ENCODE data around the gene WASF2.
"Not testable (repeated sequence)": the region's sequence is repeated elsewhere in the genome, so short reads cannot be mapped to it uniquely, and the experiment has no call there.

The WASF2 gene

DNA sequence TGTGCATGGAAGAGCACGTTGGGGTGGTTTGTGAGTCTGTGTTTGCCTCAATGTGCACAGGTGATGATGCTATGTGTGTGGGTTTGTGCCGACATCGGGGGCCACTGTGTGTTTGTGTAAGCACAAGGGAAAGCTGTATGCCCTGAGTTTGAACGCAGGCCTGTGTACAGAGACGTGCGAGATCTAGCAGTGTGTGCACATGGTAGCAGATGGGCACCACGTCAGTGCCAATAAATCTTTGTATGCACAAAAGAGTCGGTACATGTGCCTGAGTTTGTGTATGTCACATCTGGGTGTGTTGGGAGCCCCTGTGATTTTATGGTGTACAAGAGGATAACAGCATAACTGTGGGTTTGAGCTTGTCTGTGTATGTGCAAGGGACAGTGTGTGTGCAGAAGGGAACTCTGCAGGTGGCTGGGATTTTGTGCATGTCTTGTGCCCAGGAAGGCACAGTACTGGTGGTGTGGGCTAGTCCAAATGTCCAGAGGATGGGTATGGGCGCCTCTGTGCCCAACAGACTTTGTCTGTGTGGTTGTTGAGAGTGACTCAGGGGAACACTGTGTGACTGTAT, 32.0 kb upstream of the WASF2 start:
- no peak for DNase-seq (ENCODE audit: low read depth)

DNA sequence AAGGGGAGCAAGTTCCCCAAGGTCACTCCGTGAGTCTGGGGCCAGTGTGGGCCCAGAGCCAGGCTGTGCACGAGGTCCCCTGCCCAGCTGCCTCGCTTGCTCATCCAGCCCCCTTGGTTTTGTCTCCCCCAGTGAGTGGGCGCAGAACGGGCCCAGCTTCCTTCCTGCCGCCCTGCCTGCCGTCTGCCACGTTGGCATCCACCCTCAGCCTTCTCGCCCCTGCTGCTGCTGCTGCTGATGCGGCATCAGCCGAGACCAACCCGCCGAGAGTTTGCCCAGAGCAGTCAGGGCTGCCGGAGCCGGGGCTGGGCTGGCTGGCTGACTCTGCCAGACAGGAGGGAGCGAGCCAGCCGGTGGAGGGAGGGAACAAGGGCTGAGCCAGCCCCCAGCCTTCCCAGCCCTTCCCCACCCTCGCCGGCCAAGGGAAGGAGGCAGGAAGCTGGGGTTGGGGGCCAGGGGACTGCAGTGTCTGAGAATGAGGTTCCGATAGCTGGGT, 31.4 kb upstream of the WASF2 start:
- peak; percentile 52 for DNase-seq (ENCODE audit: low read depth)

DNA sequence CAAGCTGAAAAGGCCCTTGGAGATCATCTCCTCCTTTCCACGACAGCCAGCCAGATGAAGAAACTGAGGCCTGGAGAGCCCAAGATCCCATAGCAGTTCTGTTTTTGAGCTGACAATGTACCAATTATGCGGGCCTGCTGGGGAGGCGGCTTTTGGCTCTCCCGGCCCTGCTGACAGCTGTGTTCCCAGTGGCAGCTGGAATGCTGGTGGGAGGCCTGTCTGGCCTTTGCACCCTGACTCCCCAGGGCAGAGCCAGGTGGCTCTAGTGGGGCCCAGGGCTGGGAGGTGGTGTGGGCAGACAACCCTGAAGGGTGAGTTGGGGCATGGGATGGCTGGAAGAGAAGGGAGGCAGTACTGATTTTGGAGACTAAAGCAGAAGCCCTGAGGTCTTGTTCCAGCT, 30.7 kb upstream of the WASF2 start:
- no peak for DNase-seq (ENCODE audit: low read depth)

DNA sequence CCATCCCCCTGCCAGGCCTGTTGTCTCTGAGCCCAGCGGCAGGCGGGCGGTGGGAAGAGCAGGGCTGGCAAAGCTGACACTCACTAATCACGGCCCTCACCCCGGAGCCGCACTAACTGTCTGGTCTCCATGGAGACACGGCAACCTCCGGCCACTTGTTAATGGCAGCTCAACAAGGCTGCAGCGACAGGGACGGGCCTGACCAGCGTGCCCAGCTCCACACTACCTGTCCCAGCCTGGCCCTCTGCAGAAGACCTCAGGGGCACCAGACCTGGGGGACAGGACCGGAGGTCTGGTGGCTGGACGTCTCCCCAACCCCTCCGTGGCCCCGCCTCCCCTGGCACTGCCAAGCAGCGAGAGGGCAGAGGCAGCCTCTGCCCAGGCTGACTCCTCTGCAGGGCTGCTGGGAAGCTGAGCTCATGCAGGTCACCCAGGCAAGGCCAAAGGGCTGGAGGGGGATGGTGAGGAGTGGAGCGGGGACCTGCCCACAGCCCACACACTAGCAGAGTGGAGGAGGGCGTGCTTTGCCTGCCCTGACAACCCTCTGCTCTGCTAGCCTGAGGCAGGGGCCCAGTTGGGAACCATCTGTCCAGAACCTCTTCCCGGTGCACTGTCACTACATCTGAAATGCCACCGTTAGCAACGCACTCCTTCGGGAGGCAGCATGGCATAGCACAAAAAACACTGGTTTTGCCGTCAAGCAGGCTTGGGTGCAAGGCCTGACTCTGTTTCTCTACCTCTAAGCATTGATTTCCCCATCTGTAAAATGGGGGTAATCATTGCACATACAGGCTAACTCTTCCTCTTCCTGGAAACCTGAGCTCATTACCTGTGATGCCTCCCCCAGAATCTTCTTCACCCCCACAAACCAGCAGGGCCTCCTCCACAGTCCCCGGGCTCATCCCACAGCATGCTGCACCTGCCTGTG, 29.6 kb upstream of the WASF2 start:
- no peak for DNase-seq (ENCODE audit: low read depth)

DNA sequence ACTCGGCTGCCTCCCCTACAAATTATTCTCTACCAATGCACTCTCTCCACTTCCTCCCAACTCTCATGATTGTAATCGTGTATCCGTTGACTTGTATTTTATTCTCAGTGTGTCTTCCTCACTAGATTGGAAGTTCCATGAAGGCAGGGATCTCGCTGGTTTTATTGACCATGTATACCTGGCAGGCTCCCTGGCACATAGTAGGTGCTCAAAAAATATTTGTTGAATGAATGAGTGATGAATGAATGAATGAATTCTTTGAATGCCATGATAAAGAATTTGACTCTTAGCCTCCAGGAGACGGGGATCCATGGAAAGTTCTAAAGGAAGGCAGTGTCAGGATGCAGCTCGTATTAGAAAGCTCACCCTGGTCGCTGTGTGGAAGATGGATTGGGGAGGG, 28.8 kb upstream of the WASF2 start:
- DNase-seq (ENCODE audit: low read depth), result no peak

DNA sequence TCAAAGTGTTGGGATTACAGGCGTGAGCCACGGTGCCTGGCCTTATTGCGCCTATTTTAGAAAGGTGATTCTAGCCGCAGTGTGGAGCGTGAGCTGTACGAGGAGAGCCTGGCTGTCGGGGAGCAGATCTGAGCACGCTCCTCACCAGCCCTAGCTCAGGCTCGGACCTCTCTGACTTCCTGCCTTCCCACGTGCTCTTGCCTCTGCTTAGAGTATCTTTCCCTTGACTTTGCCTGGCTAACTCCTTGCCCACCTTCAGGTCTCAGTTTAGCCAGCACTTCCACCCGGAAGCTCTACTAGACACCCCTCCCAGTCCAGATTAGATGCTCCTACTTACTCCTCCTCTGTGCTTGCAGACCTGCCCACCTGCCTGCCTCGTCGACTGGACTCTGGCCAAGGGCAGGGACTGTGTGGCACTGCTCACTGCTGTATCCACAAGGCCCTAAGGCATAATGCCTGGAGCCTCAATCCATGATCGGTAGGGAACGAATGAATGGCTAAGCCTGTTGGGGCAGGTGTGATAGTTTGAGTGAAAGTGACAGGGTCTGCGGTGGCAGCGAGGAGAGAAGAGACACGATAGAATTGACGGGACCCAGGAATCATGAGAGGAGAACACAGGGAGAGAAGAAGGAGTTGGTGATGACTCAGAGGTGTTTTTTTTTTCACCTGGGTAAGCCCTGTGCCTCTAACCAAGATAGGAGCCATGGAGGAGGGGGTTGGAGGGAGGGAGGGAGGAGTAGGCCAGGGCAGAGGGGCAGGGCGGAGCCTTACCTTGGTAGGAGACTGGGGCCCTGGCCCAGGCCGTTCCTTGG, 28.1 kb upstream of the WASF2 start:
- no peak for DNase-seq (ENCODE audit: low read depth)

DNA sequence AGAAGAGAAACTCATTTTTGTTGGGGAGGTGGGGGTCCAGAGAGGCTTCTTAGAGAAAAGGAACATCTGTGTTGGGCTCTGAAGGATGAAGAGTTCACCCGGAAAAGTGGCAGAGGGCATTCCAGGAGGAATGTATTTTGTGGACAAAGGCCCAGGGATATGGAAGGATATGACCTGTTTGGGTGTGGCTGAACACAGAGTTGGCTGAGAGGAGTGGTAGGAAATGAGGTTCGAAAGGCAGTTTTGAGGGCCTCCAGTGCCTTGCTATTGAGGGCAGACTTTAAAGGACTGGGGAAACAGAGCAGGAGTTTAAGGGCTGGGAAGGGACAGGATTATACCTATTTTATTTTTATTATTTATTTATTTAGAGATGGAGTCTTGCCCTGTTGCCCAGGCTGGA, 27.3 kb upstream of the WASF2 start:
- DNase-seq (ENCODE audit: low read depth), result no peak

DNA sequence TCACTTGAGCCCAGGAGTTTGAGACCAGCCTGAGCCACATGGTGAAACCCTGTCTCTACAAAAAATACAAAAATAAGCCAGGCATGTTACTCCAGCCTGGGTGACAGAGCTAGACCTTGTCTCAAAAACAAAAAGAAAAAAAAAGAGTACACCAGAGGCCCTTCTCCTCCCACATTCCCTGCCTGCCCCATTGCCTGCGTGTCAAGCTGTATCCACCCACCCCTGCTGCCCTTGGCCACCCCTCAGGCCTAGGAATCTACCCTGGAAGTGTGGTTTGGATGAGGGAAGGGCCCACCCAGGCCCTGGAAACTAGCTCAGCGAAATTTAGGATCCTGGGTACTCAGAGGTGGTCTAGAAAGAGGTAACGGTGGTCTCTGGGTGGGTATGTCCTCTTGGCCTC, 25.7 kb upstream of the WASF2 start:
- no peak for DNase-seq (ENCODE audit: low read depth)

DNA sequence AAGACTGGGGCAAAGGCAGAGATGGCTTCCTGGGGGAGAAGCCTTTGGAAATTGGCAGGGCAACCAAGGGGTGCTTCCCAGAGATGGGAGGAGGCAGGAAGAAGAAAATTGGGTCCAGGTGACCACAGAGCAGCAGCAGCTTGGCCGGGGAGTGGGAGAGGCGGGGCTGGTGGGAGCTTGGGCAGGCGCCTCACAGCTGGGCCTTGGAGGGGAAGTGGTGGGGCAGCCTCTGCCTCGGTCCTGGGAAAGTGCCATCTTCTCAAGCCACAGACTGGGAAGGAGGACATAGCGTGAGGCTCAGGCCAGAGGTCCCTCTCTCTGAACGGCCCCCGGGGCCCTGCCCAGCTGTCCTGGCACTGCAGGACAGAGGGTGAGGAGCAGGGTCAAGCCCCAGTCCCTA, 24.0 kb upstream of the WASF2 start:
- DNase-seq (ENCODE audit: low read depth), result no peak

DNA sequence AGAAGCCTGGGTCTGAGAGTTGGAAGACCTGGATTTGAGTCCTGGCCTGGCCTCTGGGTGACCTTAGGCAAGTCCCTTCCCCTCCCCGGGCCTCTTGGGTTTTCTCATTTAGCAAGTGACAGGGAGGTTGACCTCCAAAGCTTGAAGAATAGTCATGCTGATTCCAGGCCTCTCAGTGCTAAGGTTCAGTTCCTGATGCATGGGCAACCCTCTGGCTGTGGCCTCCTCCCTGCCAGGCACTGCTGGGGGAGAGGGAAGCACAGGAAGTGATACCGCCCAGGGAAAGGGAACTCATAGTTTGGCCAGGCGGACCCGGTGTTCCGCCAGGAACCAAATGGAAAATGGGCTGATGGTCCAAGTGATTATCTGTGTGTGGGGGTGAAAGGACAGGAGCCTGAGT, 23.6 kb upstream of the WASF2 start:
- no peak for DNase-seq (ENCODE audit: low read depth)

DNA sequence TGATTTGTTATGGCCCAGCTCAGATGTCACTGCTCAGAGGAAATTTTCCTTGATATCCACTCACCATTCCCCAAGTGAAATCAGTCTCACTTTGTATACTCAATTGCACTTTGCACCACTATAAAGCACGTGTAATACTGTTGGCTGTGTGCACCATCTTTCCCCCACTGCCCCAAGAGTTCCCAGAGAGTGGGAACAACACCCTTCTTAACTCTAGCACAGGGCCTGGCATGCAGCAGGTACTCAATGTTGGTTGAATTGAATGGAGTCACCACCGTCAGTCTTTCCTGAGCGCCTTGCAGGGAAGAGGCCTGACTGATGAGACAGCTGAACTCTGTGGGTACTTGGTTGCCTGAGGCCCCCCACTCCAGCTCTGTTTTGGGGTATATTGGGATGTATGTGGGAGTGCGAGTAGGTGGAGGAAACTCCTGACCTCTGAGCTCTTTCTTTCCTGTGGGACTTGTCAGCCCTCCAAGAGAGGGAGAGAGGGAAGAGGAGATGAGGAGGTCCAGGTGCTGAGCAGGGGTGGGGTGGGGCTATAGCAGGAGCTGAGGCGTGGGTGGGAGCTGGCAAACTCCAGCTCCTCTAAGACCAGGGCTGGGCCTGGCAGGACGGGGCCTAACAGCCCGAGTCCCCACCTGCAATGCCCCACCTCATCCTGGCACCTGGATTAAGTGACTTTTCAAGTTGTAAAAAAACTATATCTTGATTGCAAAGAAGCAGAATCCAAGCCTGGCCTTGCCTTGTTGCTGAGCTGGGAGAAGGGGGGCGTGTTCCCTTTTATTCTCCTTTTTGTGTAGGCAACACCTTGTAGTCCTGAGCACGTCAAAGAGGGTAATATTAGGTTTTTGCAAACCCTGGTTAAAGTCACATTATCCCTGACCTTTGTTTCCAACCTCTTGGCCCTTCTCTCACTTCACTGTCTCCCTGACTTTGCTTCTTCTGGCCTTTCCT, 19.4 kb upstream of the WASF2 start:
- no peak for DNase-seq (ENCODE audit: low read depth)

DNA sequence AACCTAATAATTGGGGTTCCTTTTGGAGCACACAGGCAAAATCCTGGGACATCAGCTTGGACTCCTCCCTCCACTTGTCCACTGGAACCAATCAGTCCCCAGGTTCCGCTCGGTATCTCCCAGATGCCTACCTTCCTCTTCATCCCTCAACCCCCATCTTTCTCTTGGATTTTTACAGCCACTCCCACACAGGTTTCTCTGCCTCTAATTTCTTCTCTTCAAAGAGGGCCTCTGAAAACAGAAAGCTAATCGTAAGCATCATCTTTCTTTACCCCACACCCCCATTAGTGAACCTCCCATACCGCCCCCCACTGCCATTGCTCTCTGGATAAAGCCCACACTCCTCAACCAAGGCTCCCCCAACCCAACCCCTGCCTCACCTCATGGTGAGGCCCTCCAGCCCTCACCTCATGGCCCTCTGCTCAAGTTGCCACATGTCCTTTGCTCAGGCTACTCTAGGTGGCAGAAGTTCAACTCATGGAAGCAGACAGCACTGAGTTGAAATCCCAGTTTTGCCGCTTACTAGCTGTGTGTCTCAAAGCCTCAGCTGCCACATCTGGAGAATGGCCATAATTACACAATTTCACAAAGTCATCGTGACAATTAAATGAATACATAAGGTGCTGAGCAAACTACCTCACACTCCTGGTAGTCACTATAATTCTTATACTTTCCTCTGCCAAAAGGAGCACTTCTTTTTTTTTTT, 18.1 kb upstream of the WASF2 start:
- DNase-seq (ENCODE audit: low read depth), result no peak

DNA sequence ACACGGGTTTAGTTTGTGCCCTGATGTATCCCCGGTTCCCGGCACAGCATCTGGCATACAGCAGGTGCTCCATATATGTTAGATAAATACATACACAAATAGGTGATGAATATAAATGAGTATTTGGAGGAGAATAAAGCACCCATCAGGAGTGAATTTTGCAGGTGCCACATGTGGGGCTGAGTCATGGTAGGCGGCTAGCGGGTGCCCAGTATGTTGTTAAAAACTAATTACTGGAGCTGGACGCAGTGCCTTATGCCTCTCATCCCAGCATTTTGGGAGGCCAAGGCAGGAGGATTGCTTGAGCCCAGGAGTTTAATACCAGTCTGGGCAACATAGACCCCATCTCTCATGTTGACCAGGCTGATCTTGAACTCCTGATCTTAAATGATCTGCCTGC, 16.7 kb upstream of the WASF2 start:
- no peak for DNase-seq (ENCODE audit: low read depth)

DNA sequence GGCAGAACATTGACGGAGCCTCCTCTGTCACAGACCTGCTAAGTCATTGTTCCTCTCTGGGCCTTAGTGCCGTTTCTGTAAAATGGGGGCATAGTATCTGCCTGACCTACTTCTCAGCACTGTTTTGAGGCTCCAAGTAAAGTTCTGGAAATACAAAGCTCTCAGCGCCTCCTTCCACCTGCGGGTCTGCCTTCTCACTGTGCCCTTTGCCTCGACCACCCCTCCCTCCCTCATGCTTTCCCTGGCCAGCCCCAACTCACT, 15.4 kb upstream of the WASF2 start:
- DNase-seq (ENCODE audit: low read depth), result no peak

DNA sequence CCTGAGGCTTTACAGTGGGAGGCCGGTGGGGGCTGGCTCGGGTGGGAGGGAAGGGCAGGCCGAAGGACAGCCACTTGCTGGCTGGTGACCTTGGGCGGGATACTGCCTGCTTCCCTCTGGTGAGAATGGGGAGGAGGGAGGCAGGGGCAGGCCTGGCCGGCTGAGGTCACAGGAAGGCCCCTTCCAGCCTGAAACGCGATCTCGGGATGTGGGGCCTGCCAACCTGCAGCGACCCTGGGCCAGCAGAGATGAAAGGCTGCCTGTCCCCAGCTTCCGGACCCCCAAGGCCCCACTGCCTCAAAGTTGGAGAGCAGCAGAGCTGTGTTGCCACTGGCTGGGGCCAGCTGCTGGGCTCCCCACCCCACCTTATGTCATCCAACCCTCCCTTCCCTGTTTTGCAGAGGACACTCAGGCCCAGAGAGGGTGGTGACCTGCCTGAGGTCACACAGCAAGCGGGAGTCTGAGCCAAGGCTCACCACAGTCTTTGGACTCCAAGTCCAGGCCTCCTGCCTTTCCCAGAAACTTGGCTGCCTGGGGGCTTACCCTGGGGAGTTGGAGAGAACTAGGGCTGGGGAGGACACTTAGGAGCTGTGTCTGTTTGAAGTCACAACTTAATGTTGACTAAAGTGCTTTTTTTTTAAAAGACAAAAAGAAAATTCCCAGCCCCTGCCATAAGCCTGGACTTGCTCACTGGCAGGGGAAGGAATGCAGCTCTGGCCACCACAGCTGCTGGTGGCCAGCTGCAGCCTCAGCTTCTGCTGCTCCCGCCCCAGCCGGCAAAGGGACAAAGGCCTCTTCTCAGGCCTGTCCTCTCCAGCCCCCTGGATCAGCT, 14.8 kb upstream of the WASF2 start:
- DNase-seq (ENCODE audit: low read depth), result no peak

DNA sequence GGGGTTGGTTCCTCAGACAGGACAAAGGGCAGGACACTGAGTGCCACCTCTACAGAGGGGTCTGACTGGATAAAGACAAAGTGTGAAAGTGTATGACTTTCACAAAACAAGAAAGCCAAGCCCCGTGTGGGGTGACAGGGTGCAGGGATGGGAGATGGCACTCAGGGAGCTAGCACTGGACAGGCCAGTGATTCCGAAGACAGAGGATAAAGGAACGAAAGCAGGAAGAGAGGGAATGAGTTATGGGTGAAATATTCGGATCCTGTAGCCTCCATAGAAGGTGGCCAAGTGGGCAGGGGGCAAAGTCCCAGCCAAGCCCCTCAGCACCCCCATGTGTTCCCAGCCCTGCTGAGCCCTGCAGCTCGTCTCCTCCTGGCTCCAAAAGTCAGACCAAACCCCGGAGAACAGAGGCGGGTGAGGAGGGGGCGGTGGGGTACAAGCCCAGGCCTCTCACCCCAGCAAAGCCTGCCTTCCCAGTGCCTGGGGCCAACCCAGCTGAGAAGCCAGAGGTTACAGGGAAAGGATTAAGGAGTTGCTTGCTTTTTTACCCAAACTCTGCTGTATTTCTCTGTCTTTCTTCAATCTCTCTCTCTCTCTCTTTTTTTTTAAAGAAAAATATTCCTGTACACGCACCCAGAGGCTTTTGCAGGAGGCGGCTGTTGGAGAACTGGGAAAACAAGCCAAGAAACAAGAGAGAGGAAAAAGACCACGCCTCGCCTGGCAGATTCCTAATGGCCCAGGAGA, 14.0 kb upstream of the WASF2 start:
- DNase-seq (ENCODE audit: low read depth), result no peak

DNA sequence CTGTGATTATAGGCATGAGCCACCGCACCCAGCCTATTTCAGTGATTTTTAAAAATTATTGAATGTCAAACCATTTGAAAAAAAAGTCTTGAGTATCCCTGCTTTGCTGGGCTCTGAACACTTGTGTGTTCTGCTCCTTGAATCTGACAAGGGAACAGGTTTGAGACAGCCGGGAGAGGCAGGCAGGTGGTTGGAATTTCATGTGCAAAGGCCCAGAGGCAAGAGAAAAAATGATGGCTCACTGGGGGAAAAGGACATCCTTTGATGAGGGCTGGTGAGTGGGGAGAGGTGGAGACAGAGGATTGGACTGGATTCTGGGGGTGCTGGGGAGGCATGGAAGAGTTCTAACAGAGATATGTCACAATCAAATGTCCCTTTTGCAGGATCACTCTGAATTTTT, 13.1 kb upstream of the WASF2 start:
- DNase-seq (ENCODE audit: low read depth), result no peak

DNA sequence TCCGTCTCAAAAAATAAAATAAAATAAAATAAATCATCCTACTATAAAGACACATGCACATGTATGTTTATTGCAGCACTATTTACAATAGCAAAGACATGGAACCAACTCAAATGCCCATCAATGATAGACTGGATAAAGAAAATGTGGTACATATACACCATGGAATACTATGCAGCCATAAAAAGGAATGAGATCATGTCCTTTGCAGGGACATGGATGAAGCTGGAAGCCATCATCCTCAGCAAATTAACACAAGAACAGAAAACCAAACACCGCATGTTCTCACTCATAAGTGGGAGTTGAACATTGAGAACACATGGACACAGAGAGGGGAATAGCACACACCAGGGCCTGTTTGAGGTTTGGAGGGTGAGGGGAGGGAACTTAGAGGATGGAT, 11.2 kb upstream of the WASF2 start:
- not testable (repeated sequence) for DNase-seq (ENCODE audit: low read depth)

DNA sequence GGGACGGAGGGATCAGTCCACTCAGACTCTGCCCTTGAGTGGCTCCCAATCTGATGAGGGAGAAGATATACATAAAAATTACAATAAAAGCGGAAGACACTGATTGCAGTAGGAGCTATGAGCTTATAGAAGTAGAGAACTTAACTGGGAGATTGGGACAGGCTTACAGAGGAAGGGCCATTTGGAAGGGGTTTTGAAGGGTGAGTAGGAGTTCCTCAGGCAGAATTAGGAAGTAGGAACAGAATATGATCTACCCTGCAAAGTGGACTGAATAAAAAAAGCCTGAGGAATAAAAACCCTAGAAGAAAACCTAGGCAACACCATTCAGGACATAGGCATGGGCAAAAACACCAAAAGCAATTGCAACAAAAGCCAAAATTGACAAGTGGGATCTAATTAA, 9.2 kb upstream of the WASF2 start:
- no peak for DNase-seq (ENCODE audit: low read depth)
